Renal cortical epithelial cell (primary cell): Measurements from ENCODE around the gene UBE2H. TPM values are rescaled to one million over a fixed set of nuclear protein-coding genes. Genes with fewer than 3 reads are reported as not detected.
"Not testable (repeated sequence)": the region's sequence is repeated elsewhere in the genome, so short reads cannot be mapped to it uniquely, and the experiment has no call there.

Source experiments
- DNase-seq: peaks from one replicate; pipeline ENCODE4 v3.0.0-alpha.2; 2011; ENCODE audit warnings: low read depth
- total RNA-seq: library from RNA; depleted of rRNA; stranded (reverse); fragments of >200 nt; gene quantifications from 2 replicates; pipeline ENCODE4 v1.2.3, GENCODE V29; 2014

Gene UBE2H
- total RNA-seq, 1 donor from 2014 or later = 201 TPM

DNA sequence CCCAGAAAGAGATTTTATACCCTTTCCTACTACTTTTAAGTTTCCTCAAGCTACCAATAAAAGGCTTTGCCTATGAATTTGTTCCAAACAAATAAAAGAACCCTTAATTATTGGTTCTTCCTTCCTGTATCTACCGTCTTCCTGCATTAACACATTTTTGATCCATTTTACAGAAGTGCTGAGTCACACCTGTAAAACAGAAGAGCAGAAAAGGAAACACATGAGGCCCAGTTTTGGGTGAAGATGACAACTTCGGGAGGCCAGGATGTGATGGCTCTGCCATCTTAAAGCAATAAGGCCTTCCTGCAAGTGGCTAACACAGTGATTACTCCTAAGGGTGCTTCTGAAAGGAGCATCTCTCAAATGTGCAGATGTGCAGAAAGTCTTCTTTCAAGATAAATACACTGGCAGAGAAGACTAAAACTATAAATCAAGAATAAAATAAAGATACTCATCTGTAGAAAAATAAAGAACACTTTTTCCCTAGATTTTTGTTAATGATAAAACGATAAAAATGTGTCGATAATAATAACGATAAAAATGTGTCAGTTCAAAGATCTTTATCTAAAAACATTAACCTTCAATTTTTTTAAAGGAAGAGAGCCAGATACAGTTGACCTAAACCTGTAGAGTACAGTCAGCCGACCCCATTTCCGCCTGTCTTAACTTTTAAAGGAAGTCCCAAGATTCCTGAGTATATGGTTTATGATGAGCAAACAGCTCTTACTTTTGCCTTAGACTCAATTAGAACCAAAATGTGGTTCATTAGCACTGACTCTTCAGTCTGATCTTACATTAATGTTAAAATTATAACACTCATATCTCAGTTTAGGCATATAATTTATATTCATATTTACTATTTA lies 108.6 kb downstream of the UBE2H start:
- DNase-seq = no peak

GRCh38 chr7:129843365-129843898 lies 109.3 kb downstream of the UBE2H start:
- no peak for DNase-seq

DNA sequence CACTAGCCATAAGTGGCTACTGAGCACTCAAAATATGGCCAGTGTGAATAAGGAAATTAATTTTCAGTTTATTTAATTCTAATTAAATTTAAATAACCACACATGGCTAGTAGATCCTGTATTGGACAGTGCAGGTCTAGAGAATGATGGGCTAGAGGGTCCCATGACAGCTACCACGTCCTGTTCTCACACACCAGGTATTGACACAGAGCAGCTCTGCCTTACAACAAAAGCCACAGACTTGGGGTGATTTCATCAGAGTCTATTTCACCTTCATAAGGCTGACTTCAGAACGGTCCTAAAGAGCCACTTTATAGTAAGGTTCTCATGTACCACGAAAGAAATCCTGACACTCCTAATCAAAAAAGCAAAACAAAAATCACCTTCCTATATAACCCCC lies 111.3 kb downstream of the UBE2H start:
- no peak for DNase-seq

GRCh38 chr7:129840757-129841156 lies 112.0 kb downstream of the UBE2H start:
- DNase-seq = peak; percentile 78

GRCh38 chr7:129836983-129837382 lies 115.8 kb downstream of the UBE2H start:
- DNase-seq = no peak

- no peak for DNase-seq
Observed at GRCh38 chr7:129835569-129835968, 117.2 kb downstream of the UBE2H start.

DNA sequence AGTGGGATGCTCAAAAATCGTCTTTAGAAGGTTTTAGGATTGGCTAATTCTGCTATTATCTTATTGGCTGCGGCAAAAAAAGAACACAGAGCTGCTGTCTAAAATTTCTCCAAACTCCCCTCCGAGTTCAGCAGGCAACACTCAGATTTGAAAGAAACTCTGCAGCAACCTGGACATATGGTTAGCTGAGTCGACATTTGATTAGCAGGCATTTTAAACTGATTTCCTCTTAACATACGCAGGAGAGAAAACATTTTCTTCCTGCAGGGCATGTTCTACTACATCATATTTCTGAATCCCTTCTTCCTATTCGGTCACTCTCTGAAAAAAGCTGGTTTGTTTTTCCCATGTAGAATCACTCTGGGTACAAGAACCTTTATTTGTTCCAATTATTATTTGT lies 119.4 kb downstream of the UBE2H start:
- not testable (repeated sequence) for DNase-seq

DNA sequence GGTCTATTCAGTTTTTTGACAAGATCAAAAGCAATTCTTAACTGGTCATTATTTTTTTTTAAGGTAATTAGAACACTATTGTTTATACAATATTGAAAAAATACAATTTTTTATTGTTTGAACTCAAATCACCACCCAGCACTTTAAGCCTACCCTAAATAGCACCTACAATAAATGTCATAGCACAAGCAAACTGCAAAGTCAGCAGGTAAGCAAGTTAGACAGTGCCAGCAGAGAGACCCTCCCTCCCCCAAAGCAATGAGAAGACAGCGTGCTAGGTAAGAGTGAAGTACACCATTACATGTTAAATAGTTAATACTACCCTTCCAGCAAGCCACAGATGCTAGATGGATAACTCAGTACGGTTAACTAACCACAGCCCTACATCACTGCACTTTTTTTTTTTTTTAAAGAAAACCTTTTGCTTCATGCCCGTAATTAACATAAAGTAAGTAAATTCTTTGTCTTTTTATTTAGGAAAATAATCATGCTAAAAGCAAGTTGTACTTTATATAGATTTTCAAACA lies 120.0 kb downstream of the UBE2H start:
- DNase-seq = no peak

- DNase-seq = no peak
Observed at GRCh38 chr7:129832282-129832681, 120.5 kb downstream of the UBE2H start.

GRCh38 chr7:129831424-129832058 lies 121.2 kb downstream of the UBE2H start:
- DNase-seq = peak; percentile 97

GRCh38 chr7:129830949-129831348 lies 121.8 kb downstream of the UBE2H start:
- no peak for DNase-seq

DNA sequence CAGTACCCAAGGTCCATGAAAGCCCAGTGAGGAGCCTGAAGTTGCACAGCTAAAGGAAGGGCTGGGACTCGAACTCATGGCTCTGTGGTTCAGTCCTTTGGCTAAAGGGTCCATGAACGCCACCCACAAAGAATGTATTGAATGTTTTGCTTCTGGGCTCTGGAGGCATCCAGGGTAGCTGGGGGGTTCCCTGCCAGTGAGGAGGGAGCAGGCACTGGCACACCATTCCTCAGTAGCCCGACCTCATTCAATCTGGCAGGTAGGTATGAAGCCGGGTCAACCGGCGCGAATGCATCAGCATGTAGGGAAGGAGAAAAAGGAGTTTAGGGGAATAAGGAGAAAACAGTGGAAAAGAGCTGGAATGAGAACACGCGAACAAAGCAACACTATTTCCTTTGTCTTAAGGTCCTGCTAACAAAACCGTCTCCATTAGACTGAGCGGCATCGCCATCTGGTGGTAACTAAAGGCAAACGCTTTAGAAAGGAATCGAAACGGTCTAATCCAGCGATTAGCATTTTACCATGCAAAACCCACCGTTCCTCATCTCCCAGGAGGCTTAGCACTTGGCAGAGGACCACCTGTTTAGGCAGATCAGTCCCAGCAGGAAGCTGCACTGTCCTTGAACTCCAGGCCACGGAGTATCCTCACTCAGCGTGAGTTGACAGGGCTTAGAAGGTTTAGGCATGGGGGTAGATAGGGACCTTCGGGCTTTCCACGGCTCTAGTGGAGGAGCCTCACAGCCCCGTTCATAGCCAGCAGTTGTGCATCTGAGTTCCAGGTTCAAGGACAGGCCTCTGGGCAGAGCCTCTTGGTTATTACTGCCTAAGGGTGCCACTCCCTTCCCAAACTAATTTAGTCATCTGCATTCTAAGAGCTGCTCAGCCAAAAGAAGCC lies 122.8 kb downstream of the UBE2H start:
- DNase-seq = peak; percentile 75

GRCh38 chr7:129828989-129829736 lies 123.6 kb downstream of the UBE2H start:
- DNase-seq = no peak

DNA sequence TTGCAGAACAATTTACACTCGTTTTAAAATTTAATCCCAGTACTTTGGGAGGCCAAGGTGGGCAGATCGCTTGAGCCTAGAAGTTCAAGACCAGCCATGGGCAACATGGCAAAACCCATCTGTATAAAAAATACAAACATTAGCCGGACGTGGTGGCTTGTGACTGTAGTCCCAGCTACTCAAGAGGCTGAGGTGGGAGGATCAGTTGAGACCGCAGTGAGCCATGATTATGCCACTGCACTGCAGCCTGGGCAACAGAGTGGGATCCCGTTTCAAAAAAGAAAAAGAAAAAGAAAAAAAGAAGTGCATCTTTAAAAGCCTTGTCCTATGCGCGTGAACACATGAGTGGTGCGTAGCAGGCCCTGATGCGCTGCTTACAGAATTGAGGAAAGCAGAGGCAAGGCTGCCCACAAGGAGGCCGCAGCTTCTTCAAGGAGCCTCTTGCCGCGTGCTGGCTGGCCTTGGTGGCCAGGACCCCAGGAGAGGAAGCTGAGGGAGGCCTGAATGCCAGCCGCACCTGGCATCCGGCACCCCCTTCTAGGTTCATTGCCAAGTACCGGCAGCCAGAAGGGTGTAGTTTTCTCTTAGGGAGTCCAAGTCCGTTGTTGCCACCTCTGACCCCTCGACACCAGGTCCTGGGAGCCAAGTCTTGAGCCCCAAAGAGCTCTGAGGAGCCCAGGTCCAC lies 124.5 kb downstream of the UBE2H start:
- DNase-seq = no peak

GRCh38 chr7:129827467-129827990 lies 125.2 kb downstream of the UBE2H start:
- DNase-seq = no peak

DNA sequence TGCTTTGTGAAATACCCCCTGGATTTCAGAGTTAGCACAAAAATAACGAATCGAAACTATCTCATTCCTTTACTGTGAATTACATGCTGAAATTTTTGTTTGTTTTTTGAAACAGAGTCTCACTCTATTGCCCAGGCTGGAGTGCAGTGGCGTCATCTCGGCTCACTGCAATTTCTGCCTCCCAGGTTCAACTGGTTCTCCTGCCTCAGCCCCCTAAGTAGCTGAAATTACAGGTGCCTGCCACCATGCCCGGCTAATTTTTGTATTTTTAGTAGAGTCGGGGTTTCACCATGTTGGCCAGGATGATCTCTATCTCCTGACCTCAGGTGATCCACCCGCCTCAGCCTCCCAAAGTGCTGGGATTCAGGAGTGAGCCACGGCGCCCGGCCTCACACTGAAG lies 125.9 kb downstream of the UBE2H start:
- not testable (repeated sequence) for DNase-seq

DNA sequence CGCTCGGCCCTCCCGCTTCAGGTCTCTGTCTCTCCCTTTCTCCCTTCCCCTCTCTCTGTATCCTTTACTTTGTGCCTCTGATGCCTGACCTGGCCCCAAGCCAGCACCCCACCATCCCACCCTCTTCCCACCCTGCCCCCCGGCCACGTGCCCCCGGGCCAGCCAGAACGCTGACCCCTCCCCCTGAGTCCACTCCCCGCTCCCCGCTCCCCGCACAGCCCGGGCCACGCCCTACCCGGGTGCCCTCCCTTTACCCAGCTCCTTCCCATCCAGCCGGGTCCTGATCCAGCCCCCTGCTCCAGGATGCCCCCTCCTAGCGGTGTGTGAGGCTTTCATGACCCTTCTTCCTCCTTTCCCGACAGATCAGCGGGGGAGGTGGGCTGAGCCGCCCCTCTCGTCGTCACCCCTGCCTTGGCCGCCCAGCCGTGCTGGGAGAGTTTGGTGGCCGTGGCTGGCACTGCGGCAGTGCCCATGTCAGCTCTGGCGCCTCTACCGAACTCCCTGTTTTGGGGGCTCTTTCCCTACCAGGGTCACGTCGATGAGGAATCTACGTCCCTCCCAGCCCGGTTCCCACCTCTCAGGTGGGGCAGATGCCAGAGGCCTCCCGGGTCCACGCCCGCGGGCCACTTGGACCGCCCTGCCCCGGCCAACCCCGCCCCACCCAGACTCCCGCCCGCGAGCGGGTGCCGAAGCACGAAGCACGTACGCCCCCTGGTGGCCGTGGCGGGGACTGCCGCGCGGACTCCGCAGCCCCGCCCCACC lies 127.4 kb downstream of the UBE2H start:
- DNase-seq = peak; percentile 33

GRCh38 chr7:129824291-129825208 lies 128.2 kb downstream of the UBE2H start:
- peak; percentile 47 for DNase-seq
